PC-9 (cell line): ENCODE measurements around the gene RGS3. TPM values are rescaled to one million over a fixed set of nuclear protein-coding genes. Genes with fewer than 3 reads are reported as not detected.
A peak's percentile ranks its signal among the peaks of the same experiment; 100 is the strongest.

Source experiments
- BruUV-seq: library from RNA; stranded (reverse); fragments of 400-500 nt; replicated peaks from 2 replicates; lab custom pipeline; 2021; lab: Mats Ljungman, UMichigan
- CTCF ChIA-PET: fragments of 300-600 bp; sonication (Branson Sonifier 250); formaldehyde crosslinking; loops from one replicate; lab custom pipeline; 2022; ENCODE audit warnings: antibody characterized with exemption; lab: Charles Lee
- POLR2A ChIA-PET: fragments of 300-600 bp; sonication (Branson Sonifier 250); formaldehyde crosslinking; loops from one replicate; lab custom pipeline; 2022; ENCODE audit warnings: antibody characterized with exemption; ENCODE audit not compliant: unreplicated experiment; lab: Charles Lee
- DNase-seq, 2 experiments: peaks; one replicate each; pipeline versions ENCODE4 v3.0.0 to v3.0.0-alpha.2; 2015 to 2022; ENCODE audit warnings: mixed read lengths in 1 of 2
- H2AFZ ChIP-seq: fragments of 200-600 bp; sonication (generic); 2 replicates; pipeline ENCODE4 v1.8.1; 2017; ENCODE audit warnings: antibody characterized with exemption
- H3F3A ChIP-seq: fragments of 200-600 bp; sonication (generic); 2 replicates; pipeline ENCODE4 v1.8.1; 2017; ENCODE audit warnings: antibody characterized with exemption, mild to moderate bottlenecking, low read depth; ENCODE audit not compliant: insufficient read depth
- H3K27ac ChIP-seq: fragments of 200-600 bp; sonication (generic); 2 replicates; pipeline ENCODE4 v1.6.1; 2016; ENCODE audit warnings: mixed run types
- H3K27me3 ChIP-seq: fragments of 200-600 bp; sonication (generic); 2 replicates; pipeline ENCODE4 v1.6.1; 2016; ENCODE audit warnings: low read depth, mixed run types; ENCODE audit not compliant: insufficient read depth
- H3K36me3 ChIP-seq: fragments of 200-600 bp; sonication (generic); 2 replicates; pipeline ENCODE4 v1.6.1; 2016; ENCODE audit warnings: low read depth, mixed run types
- H3K4me1 ChIP-seq: fragments of 200-600 bp; sonication (generic); replicated peaks from 2 replicates; pipeline ENCODE4 v1.6.1; 2016; ENCODE audit warnings: mixed run types; ENCODE audit not compliant: insufficient read depth
- H3K4me2 ChIP-seq: fragments of 200-600 bp; sonication (generic); 2 replicates; pipeline ENCODE4 v1.6.1; 2017; ENCODE audit warnings: mixed run types
- H3K4me3 ChIP-seq: fragments of 200-600 bp; sonication (generic); 2 replicates; pipeline ENCODE4 v1.6.1; 2016; ENCODE audit warnings: mixed run types
- H3K79me2 ChIP-seq: fragments of 200-600 bp; sonication (generic); 2 replicates; pipeline ENCODE4 v1.6.1; 2017; ENCODE audit warnings: low read depth, mixed run types
- H3K9me2 ChIP-seq: fragments of 200-600 bp; sonication (generic); 2 replicates; pipeline ENCODE4 v1.8.1; 2017; ENCODE audit warnings: mild to moderate bottlenecking; ENCODE audit not compliant: insufficient read depth
- H3K9me3 ChIP-seq: fragments of 200-600 bp; sonication (generic); 2 replicates; pipeline ENCODE4 v1.8.1; 2016; ENCODE audit warnings: low read depth; ENCODE audit not compliant: insufficient read depth
- H4K20me1 ChIP-seq: fragments of 200-600 bp; sonication (generic); 2 replicates; pipeline ENCODE4 v1.8.1; 2017; ENCODE audit not compliant: insufficient read depth
- EZH2 ChIP-seq: fragments of 200-600 bp; sonication (generic); IDR thresholded peaks from 2 replicates; pipeline ENCODE4 v1.8.0; 2017; ENCODE audit warnings: antibody characterized with exemption, low read depth
- intact Hi-C: fragments of 100-400 bp; cut with micrococcal nuclease; formaldehyde crosslinking; loops from one replicate; pipeline ENCODE4 v1.10.0; 2022; ENCODE audit not compliant: unreplicated experiment
- total RNA-seq: library from RNA; stranded (reverse); gene quantifications from 2 replicates; pipeline ENCODE4 v1.2.3, GENCODE V29; 2021
- TF ChIP-seq, protein P1 (sequence below): fragments of 200-600 bp; sonication (generic); conservative IDR thresholded peaks from 2 replicates; pipeline ENCODE4 v1.6.1; 2017; ENCODE audit warnings: mixed run types, antibody characterized with exemption, mild to moderate bottlenecking, moderate library complexity

The RGS3 gene
- total RNA-seq, 1 experiment from 2014 or later, result 75.8 TPM

DNA sequence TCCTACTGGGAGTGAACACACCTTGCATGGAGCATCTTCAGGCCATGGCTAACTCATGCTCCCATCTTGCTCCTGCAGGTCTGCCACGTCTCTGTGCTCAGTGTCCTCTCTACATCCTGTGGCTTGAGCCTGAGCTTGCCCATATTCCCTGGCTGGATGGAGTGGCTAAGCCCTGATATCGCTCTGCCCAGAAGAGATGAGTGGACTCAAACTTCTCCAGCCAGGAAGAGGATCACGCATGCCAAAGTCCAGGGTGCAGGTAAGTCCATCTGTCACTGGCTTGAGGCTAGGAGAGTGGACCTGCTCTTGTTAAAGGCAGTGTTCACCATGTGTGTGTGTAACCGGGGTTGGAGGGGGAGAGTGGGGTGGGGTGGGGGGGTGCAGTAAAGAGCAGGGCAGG is 1.6 kb upstream of the RGS3 start:
- no peak for DNase-seq
- no peak overlapping the region for H3K4me2 ChIP-seq
- peaks cover 33% of the 10 kb centered on the region for H3K79me2 ChIP-seq
- H3K36me3 ChIP-seq, result no peaks in the 10 kb centered on the region; the same call in 1 of the 2 replicates
- no peaks in the 10 kb centered on the region for H4K20me1 ChIP-seq
- no peak overlapping the region for H2AFZ ChIP-seq
- H3K4me1 ChIP-seq, result peaks cover 31% of the 10 kb centered on the region
- no peaks in the 10 kb centered on the region for H3K9me3 ChIP-seq
- ChIA-PET POLR2A (no interaction called here), CTCF (no interaction called here)
- no peaks in the 10 kb centered on the region for H3K9me2 ChIP-seq
- no peak overlapping the region for H3K4me3 ChIP-seq
- H3K27ac ChIP-seq, result no peak overlapping the region
- no peaks in the 10 kb centered on the region for H3F3A ChIP-seq
- no peaks in the 10 kb centered on the region for H3K27me3 ChIP-seq
- no TSS peak for BruUV-seq
- TF ChIP-seq EZH2, result no peak
- TF ChIP-seq, protein P1, sequence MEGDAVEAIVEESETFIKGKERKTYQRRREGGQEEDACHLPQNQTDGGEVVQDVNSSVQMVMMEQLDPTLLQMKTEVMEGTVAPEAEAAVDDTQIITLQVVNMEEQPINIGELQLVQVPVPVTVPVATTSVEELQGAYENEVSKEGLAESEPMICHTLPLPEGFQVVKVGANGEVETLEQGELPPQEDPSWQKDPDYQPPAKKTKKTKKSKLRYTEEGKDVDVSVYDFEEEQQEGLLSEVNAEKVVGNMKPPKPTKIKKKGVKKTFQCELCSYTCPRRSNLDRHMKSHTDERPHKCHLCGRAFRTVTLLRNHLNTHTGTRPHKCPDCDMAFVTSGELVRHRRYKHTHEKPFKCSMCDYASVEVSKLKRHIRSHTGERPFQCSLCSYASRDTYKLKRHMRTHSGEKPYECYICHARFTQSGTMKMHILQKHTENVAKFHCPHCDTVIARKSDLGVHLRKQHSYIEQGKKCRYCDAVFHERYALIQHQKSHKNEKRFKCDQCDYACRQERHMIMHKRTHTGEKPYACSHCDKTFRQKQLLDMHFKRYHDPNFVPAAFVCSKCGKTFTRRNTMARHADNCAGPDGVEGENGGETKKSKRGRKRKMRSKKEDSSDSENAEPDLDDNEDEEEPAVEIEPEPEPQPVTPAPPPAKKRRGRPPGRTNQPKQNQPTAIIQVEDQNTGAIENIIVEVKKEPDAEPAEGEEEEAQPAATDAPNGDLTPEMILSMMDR, result no peak
- intact Hi-C loops, result no loop called here

DNA sequence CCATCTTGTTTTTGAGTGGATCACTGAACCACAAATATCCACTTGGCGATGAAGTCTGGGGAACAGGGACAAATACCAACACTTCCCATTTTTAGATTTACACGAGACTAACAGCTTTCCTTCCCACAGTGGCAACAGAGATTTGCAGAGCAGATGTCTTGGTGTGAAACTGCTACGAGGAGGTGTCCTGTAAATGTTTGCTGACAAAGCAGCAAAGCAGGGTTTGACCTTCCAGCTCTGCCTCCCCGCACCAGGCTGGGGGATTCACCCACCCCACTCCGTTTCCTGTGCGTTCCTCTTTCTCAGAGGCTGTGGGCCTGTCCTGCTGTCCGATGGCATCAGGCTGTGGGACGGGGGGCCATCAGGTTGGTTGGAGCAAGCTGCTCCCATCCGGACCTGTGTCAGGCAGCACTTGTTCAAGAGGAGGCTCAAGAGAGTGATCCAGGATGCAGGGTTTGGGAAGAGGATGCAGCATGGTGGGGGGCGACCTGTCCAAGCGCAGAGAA is 693 bp upstream of the RGS3 start:
- Histone ChIP-seq H3K27ac (no peak overlapping the region), H3K79me2 (peaks cover 42% of the 10 kb centered on the region), H3K9me2 (no peaks in the 10 kb centered on the region), H3K36me3 (no peaks in the 10 kb centered on the region; the same call in 1 of the 2 replicates), H3K27me3 (no peaks in the 10 kb centered on the region), H3K4me2 (peak overlapping the region; percentile 82), H2AFZ (peak overlapping the region; percentile 94; the same call in 1 of the 2 replicates), H3K4me3 (peak overlapping the region; percentile 77; the same call in 1 of the 2 replicates), H4K20me1 (no peaks in the 10 kb centered on the region), H3F3A (no peaks in the 10 kb centered on the region), H3K4me1 (peaks cover 31% of the 10 kb centered on the region), H3K9me3 (no peaks in the 10 kb centered on the region)
- DNase-seq, result no peak
- intact Hi-C loops, result no loop called here
- TF ChIP-seq, protein P1, result no peak
- no peak for TF ChIP-seq EZH2
- POLR2A ChIA-PET, result interaction anchor here (0.6 kb wide), 2 partner anchors 22 to 58 kb away, joined by 3 to 4 read pairs; no protein-coding TSS in a partner anchor
- CTCF ChIA-PET, result no interaction called here
- TSS peak; percentile 85 for BruUV-seq

DNA sequence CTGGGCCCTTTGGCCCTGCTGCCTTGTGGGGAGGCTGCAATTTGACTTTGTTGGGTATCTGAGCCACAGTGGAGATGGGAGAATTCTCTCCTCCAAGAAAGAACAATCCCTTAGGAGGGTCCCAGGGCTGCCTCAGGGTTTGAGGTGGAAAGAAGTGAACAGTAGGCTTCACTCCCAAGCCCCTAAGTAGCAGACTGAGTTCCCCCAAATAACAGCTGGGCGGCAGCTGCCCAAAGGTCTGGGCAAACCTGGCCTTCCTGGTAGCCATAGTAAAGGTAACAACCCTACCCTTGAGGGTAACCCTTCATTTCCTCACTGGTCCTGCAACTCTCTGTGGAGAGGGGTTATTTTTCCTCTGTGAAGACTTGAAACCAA is 746 bp downstream of the RGS3 start:
- TF ChIP-seq EZH2, result no peak
- TF ChIP-seq, protein P1, result no peak
- no peaks in the 10 kb centered on the region for H3K9me3 ChIP-seq
- CTCF ChIA-PET, result no interaction called here
- no peak for DNase-seq
- H2AFZ ChIP-seq, result peak overlapping the region; percentile 94
- TSS peak; percentile 38 for BruUV-seq
- POLR2A ChIA-PET, result interaction anchor here (0.6 kb wide), 1 partner anchor 346 kb away, joined by 3 read pairs; no protein-coding TSS in a partner anchor
- H3K36me3 ChIP-seq, result no peaks in the 10 kb centered on the region; the same call in 1 of the 2 replicates
- no peaks in the 10 kb centered on the region for H4K20me1 ChIP-seq
- peaks cover 56% of the 10 kb centered on the region for H3K79me2 ChIP-seq
- H3K4me3 ChIP-seq, result peak overlapping the region; percentile 77
- no peaks in the 10 kb centered on the region for H3K27me3 ChIP-seq
- H3F3A ChIP-seq, result no peaks in the 10 kb centered on the region
- no peak overlapping the region for H3K27ac ChIP-seq
- intact Hi-C loops, result no loop called here
- H3K9me2 ChIP-seq, result no peaks in the 10 kb centered on the region
- peaks cover 31% of the 10 kb centered on the region for H3K4me1 ChIP-seq
- peak overlapping the region; percentile 82 for H3K4me2 ChIP-seq
